ENCODE measurements around the gene ASPDH. TPM values are rescaled to one million over a fixed set of nuclear protein-coding genes. Genes with fewer than 3 reads are reported as not detected.

Gene ASPDH
- total and polyA plus RNA-seq, 4 experiments from 2014 or later: not detected

GRCh38 chr19:50501568-50502475 is 11.9 kb downstream of the ASPDH start:
- H3K36me3 Mint-ChIP-seq: peaks cover 0 to 3% of the 10 kb centered on the region in 2 donors
- Histone ChIP-seq H3K4me1 (ENCODE audit: insufficient read depth, low read length) (no peaks in the 10 kb centered on the region), H3K27ac (ENCODE audit: low read depth, low read length) (no peak overlapping the region), H3K4me3 (ENCODE audit: low read length in 2 of 2) (no peak overlapping the region), H3K27me3 (ENCODE audit: insufficient read depth, low read length) (no peaks in the 10 kb centered on the region), H3K36me3 (ENCODE audit: insufficient read depth, low read length) (no peaks in the 10 kb centered on the region), H3K9me3 (ENCODE audit: control insufficient read depth in 1 of 2, low read length in 2 of 2) (no peaks in the 10 kb centered on the region)
- POLR2A ChIA-PET (ENCODE audit: partially characterized antibody): interaction anchor here (1.4 kb wide), 1 partner anchor 23 kb away, joined by 3 read pairs; no protein-coding TSS in a partner anchor
- no peaks in the 10 kb centered on the region for H3K9me3 Mint-ChIP-seq
- peak in 1 of 5 donors; percentile 26 for DNase-seq
- peak overlapping the region in 1 of 7 donors; percentile 13 for H3K27ac Mint-ChIP-seq
- no peaks in the 10 kb centered on the region for H3K4me1 Mint-ChIP-seq
- intact Hi-C loops (cut with micrococcal nuclease): no loop called here
- H3K27me3 Mint-ChIP-seq: no peaks in the 10 kb centered on the region
- H3K4me3 Mint-ChIP-seq: no peak overlapping the region
- CTCF ChIA-PET (ENCODE audit: partially characterized antibody): no interaction called here

- Histone ChIP-seq H3K4me1 (ENCODE audit: insufficient read depth, low read length) (no peaks in the 10 kb centered on the region), H3K4me3 (ENCODE audit: low read length in 2 of 2) (no peak overlapping the region), H3K27me3 (ENCODE audit: insufficient read depth, low read length) (no peaks in the 10 kb centered on the region), H3K36me3 (ENCODE audit: insufficient read depth, low read length) (no peaks in the 10 kb centered on the region), H3K27ac (ENCODE audit: low read depth, low read length) (no peak overlapping the region), H3K9me3 (ENCODE audit: control insufficient read depth in 1 of 2, low read length in 2 of 2) (no peaks in the 10 kb centered on the region)
- no peaks in the 10 kb centered on the region for H3K4me1 Mint-ChIP-seq
- ChIA-PET POLR2A (ENCODE audit: partially characterized antibody) (no interaction called here), CTCF (ENCODE audit: partially characterized antibody) (no interaction called here)
- no peaks in the 10 kb centered on the region for H3K27me3 Mint-ChIP-seq
- no peak overlapping the region for H3K4me3 Mint-ChIP-seq
- intact Hi-C loops (cut with micrococcal nuclease): no loop called here
- peak in 1 of 5 donors; percentile 22 for DNase-seq
- H3K36me3 Mint-ChIP-seq: peaks cover 2 to 3% of the 10 kb centered on the region in 2 donors
- peak overlapping the region in 1 of 7 donors; percentile 48 for H3K27ac Mint-ChIP-seq
- no peaks in the 10 kb centered on the region for H3K9me3 Mint-ChIP-seq
These were observed 12.5 kb downstream of the ASPDH start for GRCh38 chr19:50501186-50501567.

- H3K9me3 Mint-ChIP-seq: no peaks in the 10 kb centered on the region
- no peaks in the 10 kb centered on the region for H3K27me3 Mint-ChIP-seq
These were observed 13.0 kb downstream of the ASPDH start for GRCh38 chr19:50500753-50501151.

GRCh38 chr19:50500060-50500752 is 13.5 kb downstream of the ASPDH start:
- Histone ChIP-seq H3K4me3 (ENCODE audit: low read length in 2 of 2) (no peak overlapping the region), H3K4me1 (ENCODE audit: insufficient read depth, low read length) (no peaks in the 10 kb centered on the region), H3K27me3 (ENCODE audit: insufficient read depth, low read length) (no peaks in the 10 kb centered on the region), H3K36me3 (ENCODE audit: insufficient read depth, low read length) (no peaks in the 10 kb centered on the region), H3K9me3 (ENCODE audit: control insufficient read depth in 1 of 2, low read length in 2 of 2) (no peaks in the 10 kb centered on the region), H3K27ac (ENCODE audit: low read depth, low read length) (no peak overlapping the region)
- intact Hi-C loops (cut with micrococcal nuclease): no loop called here
- Mint-ChIP-seq H3K4me3 (no peak overlapping the region), H3K27ac (no peak overlapping the region), H3K9me3 (no peaks in the 10 kb centered on the region), H3K36me3 (peaks cover 3 to 6% of the 10 kb centered on the region in 2 donors), H3K4me1 (no peaks in the 10 kb centered on the region), H3K27me3 (no peaks in the 10 kb centered on the region)
- POLR2A ChIA-PET (ENCODE audit: partially characterized antibody): no interaction called here
- DNase-seq: peak in 1 of 5 donors; percentile 4
- CTCF ChIA-PET (ENCODE audit: partially characterized antibody): no interaction called here

More at GRCh38 chr19:50500753-50501151, 13.0 kb downstream of the ASPDH start:
- H3K4me1 Mint-ChIP-seq: no peaks in the 10 kb centered on the region
- peak overlapping the region in 1 of 7 donors; percentile 48 for H3K27ac Mint-ChIP-seq
- POLR2A ChIA-PET (ENCODE audit: partially characterized antibody): no interaction called here
- H3K36me3 ChIP-seq (ENCODE audit: insufficient read depth, low read length): no peaks in the 10 kb centered on the region
- CTCF ChIA-PET (ENCODE audit: partially characterized antibody): no interaction called here
- intact Hi-C loops (cut with micrococcal nuclease): no loop called here
- peaks cover 3% of the 10 kb centered on the region in 2 donors for H3K36me3 Mint-ChIP-seq
- H3K9me3 ChIP-seq (ENCODE audit: control insufficient read depth in 1 of 2, low read length in 2 of 2): no peaks in the 10 kb centered on the region
- no peaks in the 10 kb centered on the region for H3K27me3 ChIP-seq (ENCODE audit: insufficient read depth, low read length)
- H3K27ac ChIP-seq (ENCODE audit: low read depth, low read length): no peak overlapping the region
- DNase-seq: peak in 1 of 5 donors; percentile 12
- H3K4me3 Mint-ChIP-seq: no peak overlapping the region
- no peak overlapping the region for H3K4me3 ChIP-seq (ENCODE audit: low read length in 2 of 2)
- H3K4me1 ChIP-seq (ENCODE audit: insufficient read depth, low read length): no peaks in the 10 kb centered on the region

GRCh38 chr19:50498219-50499056 is 15.3 kb downstream of the ASPDH start:
- no peaks in the 10 kb centered on the region for H3K9me3 ChIP-seq (ENCODE audit: control insufficient read depth in 1 of 2, low read length in 2 of 2)
- intact Hi-C loops (cut with micrococcal nuclease): no loop called here
- H3K4me1 Mint-ChIP-seq: peaks cover 0 to 1% (median 0%) of the 10 kb centered on the region in 4 donors
- no peaks in the 10 kb centered on the region for H3K27me3 ChIP-seq (ENCODE audit: insufficient read depth, low read length)
- no peak for DNase-seq
- no peaks in the 10 kb centered on the region for H3K27me3 Mint-ChIP-seq
- H3K36me3 ChIP-seq (ENCODE audit: insufficient read depth, low read length): no peaks in the 10 kb centered on the region
- ChIA-PET CTCF (ENCODE audit: partially characterized antibody) (no interaction called here), POLR2A (ENCODE audit: partially characterized antibody) (no interaction called here)
- H3K36me3 Mint-ChIP-seq: peaks cover 1 to 7% of the 10 kb centered on the region in 2 donors
- H3K27ac ChIP-seq (ENCODE audit: low read depth, low read length): no peak overlapping the region
- no peaks in the 10 kb centered on the region for H3K9me3 Mint-ChIP-seq
- H3K27ac Mint-ChIP-seq: no peak overlapping the region
- H3K4me3 ChIP-seq (ENCODE audit: low read length in 2 of 2): no peak overlapping the region
- H3K4me3 Mint-ChIP-seq: no peak overlapping the region
- H3K4me1 ChIP-seq (ENCODE audit: insufficient read depth, low read length): no peaks in the 10 kb centered on the region

GRCh38 chr19:50497022-50497405 is 16.7 kb downstream of the ASPDH start:
- no peaks in the 10 kb centered on the region for H3K27me3 Mint-ChIP-seq
- no peaks in the 10 kb centered on the region for H3K9me3 Mint-ChIP-seq
- H3K27ac Mint-ChIP-seq: no peak overlapping the region
- CTCF ChIA-PET (ENCODE audit: partially characterized antibody): no interaction called here
- intact Hi-C loops (cut with micrococcal nuclease): no loop called here
- peak in 1 of 5 donors; percentile 2 for DNase-seq
- H3K36me3 ChIP-seq (ENCODE audit: insufficient read depth, low read length): no peaks in the 10 kb centered on the region
- H3K4me1 ChIP-seq (ENCODE audit: insufficient read depth, low read length): peaks cover 3% of the 10 kb centered on the region
- no peak overlapping the region for H3K4me3 ChIP-seq (ENCODE audit: low read length in 2 of 2)
- H3K36me3 Mint-ChIP-seq: peaks cover 1 to 7% of the 10 kb centered on the region in 2 donors
- no peaks in the 10 kb centered on the region for H3K9me3 ChIP-seq (ENCODE audit: control insufficient read depth in 1 of 2, low read length in 2 of 2)
- no peak overlapping the region for H3K27ac ChIP-seq (ENCODE audit: low read depth, low read length)
- POLR2A ChIA-PET (ENCODE audit: partially characterized antibody): interaction anchor here (1.4 kb wide), 1 partner anchor 14 kb away, joined by 5 read pairs; the partner anchor contains the start of gene JOSD2
- H3K27me3 ChIP-seq (ENCODE audit: insufficient read depth, low read length): no peaks in the 10 kb centered on the region
- no peak overlapping the region for H3K4me3 Mint-ChIP-seq
- H3K4me1 Mint-ChIP-seq: peaks cover 4 to 5% (median 5%) of the 10 kb centered on the region in 4 donors
